RPMI8226 (cell line): ENCODE measurements around the gene LDOC1.
"Not testable (repeated sequence)": the region's sequence is repeated elsewhere in the genome, so short reads cannot be mapped to it uniquely, and the experiment has no call there.

Experiments
- DNase-seq: peaks from one replicate; pipeline ENCODE4 v3.0.0-alpha.2; 2015

LDOC1 gene

GRCh38 chrX:141176586-141177451 is at the start of gene LDOC1:
Gene LDOC1, minus strand, starts transcription at chrX:141177129. Its CDS starts 108 bp downstream, at chrX:141177021.
- no peak for DNase-seq

GRCh38 chrX:141221611-141222010 is 44.7 kb upstream of the LDOC1 start:
- no peak for DNase-seq

- DNase-seq, result no peak
These were observed 43.5 kb upstream of the LDOC1 start for GRCh38 chrX:141220342-141221008.

- no peak for DNase-seq
These were observed 37.3 kb upstream of the LDOC1 start for GRCh38 chrX:141214196-141214595.

- no peak for DNase-seq
These were observed 25.0 kb upstream of the LDOC1 start for GRCh38 chrX:141201962-141202361.

- DNase-seq, result not testable (repeated sequence)
These were observed 11.6 kb upstream of the LDOC1 start for GRCh38 chrX:141188573-141188972.

GRCh38 chrX:141185366-141185765 is 8.4 kb upstream of the LDOC1 start:
- DNase-seq, result no peak

GRCh38 chrX:141183000-141183399 is 6.1 kb upstream of the LDOC1 start:
- no peak for DNase-seq

GRCh38 chrX:141180851-141181250 is 3.9 kb upstream of the LDOC1 start:
- DNase-seq, result no peak

GRCh38 chrX:141175786-141176185 is 1.1 kb downstream of the LDOC1 start:
- no peak for DNase-seq

GRCh38 chrX:141164406-141164805 is 12.5 kb downstream of the LDOC1 start:
- no peak for DNase-seq

GRCh38 chrX:141158084-141158483 is 18.8 kb downstream of the LDOC1 start:
- no peak for DNase-seq

- DNase-seq, result not testable (repeated sequence)
These were observed 21.7 kb downstream of the LDOC1 start for GRCh38 chrX:141155231-141155630.

- no peak for DNase-seq
These were observed 34.0 kb downstream of the LDOC1 start for GRCh38 chrX:141142946-141143345.

- DNase-seq, result no peak
These were observed 43.7 kb downstream of the LDOC1 start for GRCh38 chrX:141133272-141133671.

- no peak for DNase-seq
These were observed 49.8 kb downstream of the LDOC1 start for GRCh38 chrX:141127146-141127545.
